GM23338 (cell line): Measurements from ENCODE around the gene DGKD. TPM values are rescaled to one million over a fixed set of nuclear protein-coding genes. Genes with fewer than 3 reads are reported as not detected.

Experiments used
- CTCF ChIP-seq, 2 experiments: fragments of 200-600 bp in 1 of 2; sonication (generic) in 1 of 2; conservative IDR thresholded peaks; 2 replicates each; pipeline versions ENCODE4 v1.5.1 to v1.6.1; 2016 to 2017; ENCODE audit warnings: antibody characterized with exemption in 2 of 2, low read depth in 2 of 2, mild to moderate bottlenecking in 2 of 2, moderate library complexity in 1 of 2
- ETS1 ChIP-seq: IDR thresholded peaks from 2 replicates; pipeline ENCODE4 v1.6.1; 2016; ENCODE audit warnings: antibody characterized with exemption
- JUNB ChIP-seq: IDR thresholded peaks from one replicate; pipeline ENCODE4 v1.6.1; 2016; ENCODE audit warnings: antibody characterized with exemption; ENCODE audit not compliant: unreplicated experiment
- NANOG ChIP-seq: IDR thresholded peaks from 2 replicates; pipeline ENCODE4 v1.6.1; 2016; ENCODE audit warnings: antibody characterized with exemption, borderline replicate concordance
- STAT1 ChIP-seq: IDR thresholded peaks from one replicate; pipeline ENCODE4 v1.6.1; 2016; ENCODE audit warnings: antibody characterized with exemption; ENCODE audit not compliant: unreplicated experiment
- ZNF114 ChIP-seq: fragments of 250-450 bp; sonication (Bioruptor Pico); IDR thresholded peaks from 2 replicates; pipeline ENCODE4 v1.5.0; 2020; ENCODE audit warnings: mild to moderate bottlenecking, moderate library complexity
- ZNF462 ChIP-seq: fragments of 250-450 bp; sonication (Bioruptor Pico); IDR thresholded peaks from 2 replicates; pipeline ENCODE4 v1.5.0; 2020; ENCODE audit warnings: mild to moderate bottlenecking, moderate library complexity
- polyA plus RNA-seq: library from polyadenylated mRNA; unstranded; fragments of >200 nt; fragmentation: Nextera tagmentation; extraction: Ambion mirVana; gene quantifications from 2 replicates; pipeline ENCODE4 v1.2.1, GENCODE V29; 2016
- total RNA-seq: library from RNA; depleted of rRNA; stranded (reverse); fragments of >200 nt; shearing (Covaris generic); gene quantifications from 2 replicates; pipeline ENCODE4 v1.2.3, GENCODE V29; 2014

The DGKD gene
- total and polyA plus RNA-seq, 2 experiments from 2014 or later = 11.1 to 23.4 TPM

GRCh38 chr2:233481368-233482142 is 127.3 kb downstream of the DGKD start (continued):
- TF ChIP-seq ZNF462 (CRISPR knock-in tag) (no peak), STAT1 (no peak), CTCF (conservative IDR thresholded peaks at IDR 0.05; ENCODE audit: low read depth in 2 of 2) (no peak), JUNB (no peak), ETS1 (no peak), ZNF114 (no peak), NANOG (no peak)
